Stimulated activated CD8-positive, alpha-beta memory T cell treated with anti-CD3 and anti-CD28 coated beads, Interleukin-2, amount 100 ng/mL, for 1 hour (primary cell): ENCODE data around the gene DNAH3.
"Not testable (repeated sequence)": the region's sequence is repeated elsewhere in the genome, so short reads cannot be mapped to it uniquely, and the experiment has no call there.

Experiments used
- DNase-seq, 2 donors: peaks; one replicate each; pipeline ENCODE4 v3.0.0-alpha.2; 2020; ENCODE audit warnings: low read depth in 2 of 2

DNAH3 gene

GRCh38 chr16:21009815-21010214 lies 140.8 kb downstream of the DNAH3 start:
- DNase-seq, result no peak

- DNase-seq, result no peak
Observed at GRCh38 chr16:21005008-21005407, 145.6 kb downstream of the DNAH3 start.

- DNase-seq, result no peak
Observed at GRCh38 chr16:21001262-21001661, 149.4 kb downstream of the DNAH3 start.

GRCh38 chr16:20997147-20997546 lies 153.5 kb downstream of the DNAH3 start:
- no peak for DNase-seq

- DNase-seq, result no peak
Observed at GRCh38 chr16:20995711-20996110, 154.9 kb downstream of the DNAH3 start.

- not testable (repeated sequence) for DNase-seq
Observed at GRCh38 chr16:20989496-20990070, 161.1 kb downstream of the DNAH3 start.

GRCh38 chr16:20987049-20987448 lies 163.6 kb downstream of the DNAH3 start:
- DNase-seq, result no peak

GRCh38 chr16:20984019-20984418 lies 166.6 kb downstream of the DNAH3 start:
- DNase-seq, result no peak

GRCh38 chr16:20976576-20976975 lies 174.1 kb downstream of the DNAH3 start:
- no peak for DNase-seq

- not testable (repeated sequence) for DNase-seq
Observed at GRCh38 chr16:20973201-20973600, 177.4 kb downstream of the DNAH3 start.

- no peak for DNase-seq
Observed at GRCh38 chr16:20971401-20971800, 179.2 kb downstream of the DNAH3 start.

- DNase-seq, result no peak
Observed at GRCh38 chr16:20969386-20969785, 181.3 kb downstream of the DNAH3 start.

- DNase-seq, result no peak
Observed at GRCh38 chr16:20968765-20969164, 181.9 kb downstream of the DNAH3 start.

GRCh38 chr16:20960899-20961298 lies 189.7 kb downstream of the DNAH3 start:
- no peak for DNase-seq

- no peak for DNase-seq
Observed at GRCh38 chr16:20957153-20957552, 193.5 kb downstream of the DNAH3 start.

- DNase-seq, result no peak
Observed at GRCh38 chr16:20956319-20956718, 194.3 kb downstream of the DNAH3 start.

GRCh38 chr16:20954574-20954973 lies 196.1 kb downstream of the DNAH3 start:
- no peak for DNase-seq

GRCh38 chr16:20952139-20952920 lies 198.3 kb downstream of the DNAH3 start:
- DNase-seq, result no peak

- DNase-seq, result no peak
Observed at GRCh38 chr16:20950294-20950693, 200.4 kb downstream of the DNAH3 start.

- no peak for DNase-seq
Observed at GRCh38 chr16:20949660-20950059, 201.0 kb downstream of the DNAH3 start.

- no peak for DNase-seq
Observed at GRCh38 chr16:20948444-20948843, 202.2 kb downstream of the DNAH3 start.

GRCh38 chr16:20946015-20946629 lies 204.5 kb downstream of the DNAH3 start:
- DNase-seq, result no peak

- DNase-seq, result not testable (repeated sequence)
Observed at GRCh38 chr16:20945575-20945875, 205.1 kb downstream of the DNAH3 start.
